Astrocyte of the spinal cord (primary cell): ENCODE results near the gene FAM89B.
"Not testable (repeated sequence)": the region's sequence is repeated elsewhere in the genome, so short reads cannot be mapped to it uniquely, and the experiment has no call there.

Experiments used
- DNase-seq: peaks from one replicate; pipeline ENCODE4 v3.0.0; 2011; ENCODE audit warnings: low read depth, low spot score
- H3K4me3 ChIP-seq: 2 replicates; pipeline ENCODE4 v1.5.1; 2011; ENCODE audit warnings: low read depth, mild to moderate bottlenecking, low read length, moderate library complexity
- CTCF ChIP-seq: IDR thresholded peaks from 2 replicates; pipeline ENCODE4 v1.5.1; 2012; ENCODE audit warnings: low read depth, mild to moderate bottlenecking, low read length, inconsistent platforms
- in situ Hi-C: cut with HindIII; loops from 2 replicates; pipeline ENCODE4 v1.10.0; 2017; ENCODE audit warnings: low sequenced_read_pairs

Gene FAM89B

DNA sequence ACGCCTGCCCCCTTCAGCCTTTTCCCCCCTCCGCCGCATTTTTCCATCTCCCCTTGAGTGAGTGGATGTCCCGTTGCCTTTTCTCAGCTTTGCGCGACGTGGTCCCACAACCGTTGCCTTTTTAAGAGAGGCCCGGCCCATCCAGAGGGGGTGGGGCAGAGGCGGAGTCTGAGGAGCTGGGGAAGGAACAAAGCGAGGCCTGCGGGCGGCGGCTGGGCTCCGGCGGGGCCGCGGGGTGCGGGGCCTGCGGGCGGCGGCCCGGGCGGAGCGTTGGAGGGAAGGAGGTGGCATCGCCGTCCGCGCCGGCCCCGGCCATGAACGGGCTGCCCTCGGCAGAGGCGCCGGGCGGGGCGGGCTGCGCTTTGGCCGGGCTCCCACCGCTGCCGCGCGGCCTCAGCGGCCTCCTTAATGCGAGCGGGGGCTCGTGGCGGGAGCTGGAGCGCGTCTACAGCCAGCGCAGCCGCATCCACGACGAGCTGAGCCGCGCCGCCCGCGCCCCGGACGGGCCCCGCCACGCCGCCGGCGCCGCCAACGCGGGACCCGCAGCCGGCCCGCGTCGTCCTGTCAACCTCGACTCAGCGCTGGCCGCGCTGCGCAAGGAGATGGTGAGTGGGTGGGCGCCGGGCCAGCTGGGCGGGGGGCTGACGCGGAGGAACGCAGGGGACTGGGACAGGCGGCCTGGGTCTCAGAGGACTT is at the start of gene FAM89B:
FAM89B (plus strand) TSS at position 183 of the 696 bp plus-strand sequence; CDS start at position 315, 132 bp downstream.
- peak; percentile 85 for DNase-seq
- in situ Hi-C loops: no loop called here
- peak within 1 kb of the TSS; percentile 69 for H3K4me3 ChIP-seq
- TF ChIP-seq CTCF: no peak

- in situ Hi-C loops, DNase-seq, H3K4me3 ChIP-seq: not testable (repeated sequence)
Observed at GRCh38 chr11:65522718-65523630, 49.4 kb upstream of the FAM89B start.

DNA sequence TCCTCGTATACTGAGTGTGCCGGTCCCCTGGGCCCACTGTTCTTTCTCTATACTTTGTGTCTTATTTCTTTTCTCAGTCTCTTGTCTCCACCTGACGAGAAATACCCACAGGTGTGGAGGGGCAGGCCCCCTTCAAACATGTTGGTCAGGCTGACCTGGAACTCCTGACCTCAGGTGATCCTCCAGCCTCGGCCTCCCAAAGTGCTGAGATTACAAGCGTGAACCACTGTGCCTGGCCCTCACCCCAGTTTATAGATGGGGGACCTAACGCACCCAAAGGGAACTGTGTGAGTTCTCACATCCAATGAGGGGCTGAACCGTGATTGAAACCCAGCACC is 48.7 kb upstream of the FAM89B start:
- DNase-seq, in situ Hi-C loops, H3K4me3 ChIP-seq: not testable (repeated sequence)

GRCh38 chr11:65524014-65524740 is 48.2 kb upstream of the FAM89B start:
- peak overlapping the region; percentile 25 for H3K4me3 ChIP-seq
- peak; percentile 10 for DNase-seq

DNA sequence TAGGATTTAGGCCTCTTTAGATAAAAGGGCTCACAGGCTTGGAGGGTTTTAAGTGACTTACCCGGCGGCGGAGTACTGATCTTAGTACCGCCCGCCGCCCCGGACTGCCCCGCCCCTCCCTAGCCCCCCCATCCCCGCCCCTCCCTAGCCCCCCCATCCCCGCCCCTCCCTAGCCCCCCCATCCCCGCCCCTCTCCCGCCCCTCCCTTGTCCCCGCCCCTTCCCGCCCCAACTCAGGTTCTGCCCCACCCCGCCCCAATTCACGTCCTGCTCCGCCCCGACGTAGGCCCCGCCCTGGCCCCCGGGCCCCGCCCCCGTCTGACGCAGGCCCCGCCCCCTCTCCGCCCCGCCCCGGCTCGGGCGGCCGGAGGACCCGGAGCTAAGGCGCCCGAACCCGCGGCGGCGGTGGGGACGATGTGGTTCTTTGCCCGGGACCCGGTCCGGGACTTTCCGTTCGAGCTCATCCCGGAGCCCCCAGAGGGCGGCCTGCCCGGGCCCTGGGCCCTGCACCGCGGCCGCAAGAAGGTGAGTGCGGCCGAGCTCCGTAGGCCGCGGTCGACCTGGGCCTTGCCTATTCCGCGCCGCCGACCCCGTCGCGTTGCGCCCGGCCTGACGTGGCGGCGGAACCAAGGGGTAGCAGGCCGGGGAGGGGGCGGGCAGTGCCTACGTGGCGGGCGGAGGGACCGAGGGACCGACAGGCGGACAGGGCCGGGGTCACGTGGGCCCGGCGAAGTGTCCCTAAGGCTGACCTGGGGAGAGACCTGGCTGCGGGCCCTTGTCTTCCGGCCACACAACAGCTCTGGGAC is 47.4 kb upstream of the FAM89B start, which contains the start of gene SCYL1:
SCYL1 (plus strand) TSS at position 343 of the 805 bp plus-strand sequence; CDS start at position 414, 71 bp downstream.
- in situ Hi-C loops: no loop called here
- peak; percentile 75 for DNase-seq
- TF ChIP-seq CTCF: no peak
- peak within 1 kb of the TSS; percentile 82 for H3K4me3 ChIP-seq

More at GRCh38 chr11:65524014-65524740, 48.2 kb upstream of the FAM89B start:
- TF ChIP-seq CTCF: no peak
- in situ Hi-C loops: no loop called here

DNA sequence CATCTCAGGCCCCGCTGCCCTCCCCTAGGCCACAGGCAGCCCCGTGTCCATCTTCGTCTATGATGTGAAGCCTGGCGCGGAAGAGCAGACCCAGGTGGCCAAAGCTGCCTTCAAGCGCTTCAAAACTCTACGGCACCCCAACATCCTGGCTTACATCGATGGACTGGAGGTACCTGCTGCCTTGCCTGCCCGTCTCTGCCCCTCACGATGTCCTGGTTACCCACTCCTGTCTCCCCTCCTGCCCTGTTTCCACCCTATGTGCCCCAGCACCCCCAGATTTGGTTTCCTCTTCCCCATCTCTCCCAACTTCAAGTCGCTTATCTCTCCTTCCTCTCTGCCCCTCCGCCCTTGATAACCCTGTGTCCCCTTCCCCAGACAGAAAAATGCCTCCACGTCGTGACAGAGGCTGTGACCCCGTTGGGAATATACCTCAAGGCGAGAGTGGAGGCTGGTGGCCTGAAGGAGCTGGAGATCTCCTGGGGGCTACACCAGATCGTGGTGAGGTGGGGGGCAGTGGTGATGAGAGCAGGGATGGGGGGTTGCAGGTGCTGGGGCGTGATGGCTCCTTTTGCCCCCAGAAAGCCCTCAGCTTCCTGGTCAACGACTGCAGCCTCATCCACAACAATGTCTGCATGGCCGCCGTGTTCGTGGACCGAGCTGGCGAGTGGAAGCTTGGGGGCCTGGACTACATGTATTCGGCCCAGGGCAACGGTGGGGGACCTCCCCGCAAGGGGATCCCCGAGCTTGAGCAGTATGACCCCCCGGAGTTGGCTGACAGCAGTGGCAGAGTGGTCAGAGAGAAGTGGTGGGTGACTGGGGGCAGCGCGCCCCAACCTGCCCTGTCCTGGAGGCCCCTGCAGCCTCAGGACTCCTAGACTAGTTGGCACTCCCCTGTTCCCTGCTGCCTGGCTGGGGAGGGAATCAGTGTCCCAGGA is 46.5 kb upstream of the FAM89B start:
- DNase-seq: no peak
- in situ Hi-C loops: no loop called here
- no peak for TF ChIP-seq CTCF
- peak overlapping the region; percentile 82 for H3K4me3 ChIP-seq
